Kidney epithelial cell (primary cell): ENCODE data around the gene GPR6. TPM values are rescaled to one million over a fixed set of nuclear protein-coding genes. Genes with fewer than 3 reads are reported as not detected.

Experiments used
- DNase-seq: peaks from one replicate; pipeline ENCODE4 v3.0.0-alpha.2; 2010; ENCODE audit warnings: low read depth
- H3K27me3 ChIP-seq: 2 replicates; pipeline ENCODE4 v1.6.0; 2011; ENCODE audit warnings: low read length; ENCODE audit not compliant: control insufficient read depth, insufficient read depth
- H3K36me3 ChIP-seq: 2 replicates; pipeline ENCODE4 v1.5.1; 2011; ENCODE audit warnings: low read length; ENCODE audit not compliant: control insufficient read depth, insufficient read depth
- H3K4me3 ChIP-seq: 2 replicates; pipeline ENCODE4 v1.5.1; 2011; ENCODE audit warnings: low read depth, mild to moderate bottlenecking, control low read depth, low read length
- total RNA-seq: library from RNA; depleted of rRNA; stranded (reverse); fragments of >200 nt; gene quantifications from 2 replicates; pipeline ENCODE4 v1.2.3, GENCODE V29; 2015
- TF ChIP-seq, protein P1 (sequence below): IDR thresholded peaks from 2 replicates; pipeline ENCODE4 v1.5.1; 2011; ENCODE audit warnings: mild to moderate bottlenecking, moderate library complexity, low read length, control low read depth, inconsistent platforms; ENCODE audit not compliant: insufficient read depth, poor library complexity, severe bottlenecking

Gene GPR6
- total RNA-seq, 1 donor from 2014 or later, result not detected

DNA sequence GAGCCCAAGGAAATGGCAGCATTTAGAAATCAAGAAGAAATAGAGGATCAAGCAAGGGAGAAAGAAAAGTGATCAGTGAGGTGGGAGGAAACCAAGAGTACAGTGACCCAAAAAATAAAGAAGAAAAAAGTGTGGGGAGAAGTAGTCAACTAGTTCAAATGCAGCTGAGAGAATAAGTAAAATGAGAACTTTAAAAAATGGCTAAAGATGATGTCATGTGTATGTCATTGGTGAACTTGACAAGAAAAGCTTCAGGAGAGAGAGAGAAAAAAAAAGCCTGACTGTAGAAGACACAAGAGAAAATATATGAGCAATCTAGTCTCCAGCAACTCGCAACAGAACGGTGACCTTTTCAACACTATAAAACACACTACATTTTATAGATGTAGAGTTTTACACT is 6.3 kb downstream of the GPR6 start:
- DNase-seq, result no peak
- peaks cover 9% of the 10 kb centered on the region for H3K27me3 ChIP-seq
- no peak overlapping the region for H3K4me3 ChIP-seq
- H3K36me3 ChIP-seq, result no peaks in the 10 kb centered on the region
- TF ChIP-seq, protein P1, sequence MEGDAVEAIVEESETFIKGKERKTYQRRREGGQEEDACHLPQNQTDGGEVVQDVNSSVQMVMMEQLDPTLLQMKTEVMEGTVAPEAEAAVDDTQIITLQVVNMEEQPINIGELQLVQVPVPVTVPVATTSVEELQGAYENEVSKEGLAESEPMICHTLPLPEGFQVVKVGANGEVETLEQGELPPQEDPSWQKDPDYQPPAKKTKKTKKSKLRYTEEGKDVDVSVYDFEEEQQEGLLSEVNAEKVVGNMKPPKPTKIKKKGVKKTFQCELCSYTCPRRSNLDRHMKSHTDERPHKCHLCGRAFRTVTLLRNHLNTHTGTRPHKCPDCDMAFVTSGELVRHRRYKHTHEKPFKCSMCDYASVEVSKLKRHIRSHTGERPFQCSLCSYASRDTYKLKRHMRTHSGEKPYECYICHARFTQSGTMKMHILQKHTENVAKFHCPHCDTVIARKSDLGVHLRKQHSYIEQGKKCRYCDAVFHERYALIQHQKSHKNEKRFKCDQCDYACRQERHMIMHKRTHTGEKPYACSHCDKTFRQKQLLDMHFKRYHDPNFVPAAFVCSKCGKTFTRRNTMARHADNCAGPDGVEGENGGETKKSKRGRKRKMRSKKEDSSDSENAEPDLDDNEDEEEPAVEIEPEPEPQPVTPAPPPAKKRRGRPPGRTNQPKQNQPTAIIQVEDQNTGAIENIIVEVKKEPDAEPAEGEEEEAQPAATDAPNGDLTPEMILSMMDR, result no peak

DNA sequence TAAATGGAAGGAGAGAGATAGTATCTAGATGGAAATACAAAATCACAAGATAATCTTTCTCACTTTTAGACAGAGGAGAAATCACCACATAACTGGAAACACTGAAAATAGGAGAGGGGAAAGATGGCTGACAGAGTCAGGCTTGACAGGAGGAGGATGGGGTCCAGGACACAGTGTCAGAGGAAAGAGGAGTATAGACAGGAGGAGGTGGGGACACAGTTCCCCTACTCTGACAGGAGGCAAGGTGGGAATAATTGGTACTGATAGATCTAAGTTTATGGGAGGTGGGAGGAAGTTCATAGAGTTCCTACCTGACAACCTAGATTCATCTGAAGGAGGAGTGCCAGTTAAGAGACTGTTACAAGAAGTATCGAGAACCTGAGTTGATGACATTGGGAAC is 9.1 kb downstream of the GPR6 start:
- Histone ChIP-seq H3K27me3 (peaks cover 5% of the 10 kb centered on the region), H3K36me3 (no peaks in the 10 kb centered on the region), H3K4me3 (no peak overlapping the region)
- TF ChIP-seq, protein P1, result no peak
- no peak for DNase-seq

- no peak for DNase-seq
- H3K36me3 ChIP-seq, result no peaks in the 10 kb centered on the region
- no peak overlapping the region for H3K4me3 ChIP-seq
- H3K27me3 ChIP-seq, result peaks cover 9% of the 10 kb centered on the region
- TF ChIP-seq, protein P1, result no peak
Measured at GRCh38 chr6:109991201-109992101, 13.3 kb downstream of the GPR6 start.

DNA sequence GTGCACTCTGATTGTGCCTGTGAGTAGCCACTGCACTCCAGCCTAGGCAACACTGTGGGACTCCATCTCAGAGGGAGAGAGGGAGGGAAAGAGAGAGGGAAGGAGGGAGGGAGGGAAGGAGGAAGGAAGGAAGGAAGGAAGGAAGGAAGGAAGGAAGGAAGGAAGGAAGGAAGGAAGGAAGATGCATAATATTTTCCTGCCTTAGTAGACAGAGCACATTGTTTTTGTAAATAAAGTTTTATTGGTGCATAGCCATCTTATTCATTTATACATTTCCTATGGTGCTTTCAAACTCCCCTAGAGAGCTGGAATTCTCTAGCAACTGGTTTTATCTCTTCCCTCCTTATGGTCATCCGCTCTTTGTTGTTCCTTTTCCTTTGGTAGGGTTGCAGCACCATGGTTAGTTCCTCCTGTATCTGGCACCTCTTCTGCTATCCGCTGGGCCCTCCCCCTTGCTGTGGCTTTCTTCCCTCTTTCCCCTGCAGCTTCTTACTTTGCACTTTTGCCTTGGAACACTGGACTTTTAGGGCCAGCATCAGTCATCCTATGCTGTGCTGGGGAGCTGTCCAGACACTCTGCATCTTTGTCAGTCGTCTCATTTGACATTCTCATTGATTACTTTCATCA is 20.2 kb downstream of the GPR6 start:
- H3K4me3 ChIP-seq, result no peak overlapping the region
- no peaks in the 10 kb centered on the region for H3K36me3 ChIP-seq
- no peak for DNase-seq
- peaks cover 2% of the 10 kb centered on the region for H3K27me3 ChIP-seq
- TF ChIP-seq, protein P1, result no peak

GRCh38 chr6:109999740-110000139 is 21.6 kb downstream of the GPR6 start:
- Histone ChIP-seq H3K4me3 (no peak overlapping the region), H3K36me3 (no peaks in the 10 kb centered on the region), H3K27me3 (no peaks in the 10 kb centered on the region)
- DNase-seq, result no peak
- TF ChIP-seq, protein P1, result no peak
